GM12878 (cell line): ENCODE data around the gene C19orf38. TPM values are rescaled to one million over a fixed set of nuclear protein-coding genes. Genes with fewer than 3 reads are reported as not detected.
A peak's percentile ranks its signal among the peaks of the same experiment; 100 is the strongest.

ENCODE experiments used
- ATAC-seq: fragments of 200-7000 bp; cut with Tn5 transposase; 3 replicates; pipeline ENCODE4 v1.9.1; 2020; ENCODE audit warnings: mild to moderate bottlenecking, moderate library complexity
- BruUV-seq: library from RNA; stranded (reverse); fragments of 400-500 nt; replicated peaks from 2 replicates; lab custom pipeline; 2021; lab: Mats Ljungman, UMichigan
- CTCF ChIA-PET: fragments of 300-600 bp; sonication (Branson Sonifier 250); formaldehyde crosslinking; extraction: SDS; loops from one replicate; lab custom pipeline; 2021; ENCODE audit warnings: inconsistent platforms; lab: Yijun Ruan, JAX
- POLR2A ChIA-PET: fragments of 350-600 bp; formaldehyde crosslinking; extraction: SDS; loops from one replicate; lab custom pipeline; 2021; ENCODE audit warnings: inconsistent platforms; lab: Charles Lee
- RAD21 ChIA-PET: fragments of 300-600 bp; sonication (Branson Sonifier 250); formaldehyde crosslinking; loops from one replicate; lab custom pipeline; 2023; ENCODE audit warnings: antibody characterized with exemption; ENCODE audit not compliant: unreplicated experiment; lab: Charles Lee
- SMC1A ChIA-PET: fragments of 300-600 bp; sonication (Branson Sonifier 250); formaldehyde crosslinking; loops from one replicate; lab custom pipeline; 2023; ENCODE audit not compliant: unreplicated experiment, uncharacterized antibody; lab: Charles Lee
- DNase-seq: peaks from one replicate; pipeline ENCODE4 v3.0.0-alpha.2; 2011; ENCODE audit warnings: low read depth, low spot score
- FAIRE-seq: peaks from 3 replicates; lab custom pipeline; 2011; peaks lifted over from hg19 to GRCh38; lab: Jason Lieb, UNC
- H2AFZ ChIP-seq: 2 replicates; pipeline ENCODE4 v1.6.0; 2011; ENCODE audit warnings: low read depth, low read length, control low read depth; ENCODE audit not compliant: control insufficient read depth
- H3K27ac ChIP-seq: 2 replicates; pipeline ENCODE4 v1.5.1; 2011; ENCODE audit warnings: control low read depth; ENCODE audit not compliant: control insufficient read depth, insufficient read depth
- H3K27me3 ChIP-seq, 2 experiments: replicated peaks in 1 of 2; 2 replicates each; pipeline versions ENCODE4 v1.6.0 to v1.6.1; 2011; ENCODE audit warnings: low read length in 1 of 2; ENCODE audit not compliant: control insufficient read depth in 2 of 2, insufficient read depth in 2 of 2
- H3K36me3 ChIP-seq, 2 experiments: 2 replicates each; pipeline ENCODE4 v1.5.1; 2011; ENCODE audit warnings: low read length in 1 of 2; ENCODE audit not compliant: control insufficient read depth in 2 of 2, insufficient read depth in 2 of 2
- H3K4me1 ChIP-seq: 2 replicates; pipeline ENCODE4 v1.6.1; 2011; ENCODE audit warnings: mild to moderate bottlenecking, low read length, moderate library complexity, mixed read lengths; ENCODE audit not compliant: control insufficient read depth, insufficient read depth
- H3K4me2 ChIP-seq: 2 replicates; pipeline ENCODE4 v1.6.0; 2011; ENCODE audit warnings: control low read depth; ENCODE audit not compliant: control insufficient read depth, insufficient read depth
- H3K4me3 ChIP-seq: fragments of 200-600 bp; sonication (generic); 2 replicates; pipeline ENCODE4 v1.5.1; 2016
- H3K79me2 ChIP-seq: 2 replicates; pipeline ENCODE4 v1.6.0; 2011; ENCODE audit warnings: low read length; ENCODE audit not compliant: control insufficient read depth, insufficient read depth
- H3K9ac ChIP-seq: 2 replicates; pipeline ENCODE4 v1.8.0; 2011; ENCODE audit warnings: low read length, control low read depth, mixed read lengths; ENCODE audit not compliant: control insufficient read depth, insufficient read depth
- H3K9me3 ChIP-seq: replicated peaks from 3 replicates; pipeline ENCODE4 v1.5.1; 2011; ENCODE audit warnings: mild to moderate bottlenecking, low read length; ENCODE audit not compliant: control insufficient read depth, insufficient read depth
- H4K20me1 ChIP-seq: 2 replicates; pipeline ENCODE4 v1.6.0; 2011; ENCODE audit not compliant: control insufficient read depth, insufficient read depth
- BHLHE40 ChIP-seq, 2 experiments: fragments of 450-650 bp in 1 of 2; IDR thresholded peaks; 2 replicates each; pipeline ENCODE4 v1.6.1; 2011 to 2017; ENCODE audit warnings: low read depth in 2 of 2, borderline replicate concordance in 1 of 2, improper control_type of control experiment in 1 of 2, low read length in 1 of 2, mild to moderate bottlenecking in 1 of 2
- ETV6 ChIP-seq, 2 experiments: fragments of 450-650 bp in 1 of 2; IDR thresholded peaks in 1 of 2; conservative IDR thresholded peaks in 1 of 2; 2 replicates each; pipeline ENCODE4 v1.6.1; 2014; ENCODE audit warnings: antibody characterized with exemption in 1 of 2, borderline replicate concordance in 1 of 2, low read depth in 1 of 2, mild to moderate bottlenecking in 1 of 2, moderate library complexity in 1 of 2
- GATAD2B ChIP-seq: fragments of 450-650 bp; conservative IDR thresholded peaks from 2 replicates; pipeline ENCODE4 v1.6.1; 2017; ENCODE audit warnings: low read depth, mild to moderate bottlenecking, moderate library complexity
- HDAC2 ChIP-seq: fragments of 200-600 bp; sonication (generic); IDR thresholded peaks from 2 replicates; pipeline ENCODE4 v1.6.1; 2017
- KLF5 ChIP-seq: fragments of 450-650 bp; IDR thresholded peaks from 2 replicates; pipeline ENCODE4 v1.6.1; 2014; ENCODE audit warnings: mild to moderate bottlenecking; ENCODE audit not compliant: partially characterized antibody
- POLR2A ChIP-seq: IDR thresholded peaks from 2 replicates; pipeline ENCODE4 v1.6.1; 2011; ENCODE audit warnings: low read depth, mild to moderate bottlenecking, low read length
- RAD51 ChIP-seq: fragments of 450-650 bp; IDR thresholded peaks from 2 replicates; pipeline ENCODE4 v1.6.1; 2016; ENCODE audit warnings: moderate library complexity, mild to moderate bottlenecking, inconsistent platforms
- RUNX3 ChIP-seq: IDR thresholded peaks from 2 replicates; pipeline ENCODE4 v1.6.1; 2012; ENCODE audit warnings: low read length, inconsistent platforms
- SREBF1 ChIP-seq: IDR thresholded peaks from 2 replicates; pipeline ENCODE4 v1.6.1; 2012; ENCODE audit warnings: mild to moderate bottlenecking, low read length
- TCF3 ChIP-seq: IDR thresholded peaks from 2 replicates; pipeline ENCODE4 v1.6.1; 2012; ENCODE audit warnings: low read depth, mild to moderate bottlenecking, low read length, borderline replicate concordance; ENCODE audit not compliant: insufficient read depth
- ZSCAN29 ChIP-seq: fragments of 450-650 bp; IDR thresholded peaks from 2 replicates; pipeline ENCODE4 v1.6.1; 2017; ENCODE audit warnings: mild to moderate bottlenecking, moderate library complexity
- WGBS: methylation state at CpG from one replicate; pipeline ENCODE4 v1.1.6; 2016; ENCODE audit warnings: low lambda C conversion rate; ENCODE audit not compliant: insufficient replicate concordance, insufficient coverage; ENCODE audit errors: missing lambda C conversion rate; 5-methylcytosine and 5-hydroxymethylcytosine counted together
- in situ Hi-C: fragments of 300-500 bp; cut with MboI; formaldehyde crosslinking; loops from 9 replicates; pipeline ENCODE4 v1.14.3; 2018; ENCODE audit warnings: mixed read lengths
- intact Hi-C: fragments of 100-400 bp; cut with micrococcal nuclease; formaldehyde crosslinking; loops from one replicate; pipeline ENCODE4 v1.14.2; 2022; ENCODE audit not compliant: unreplicated experiment
- polyA plus RNA-seq, 11 experiments: library from polyadenylated mRNA; depleted of rRNA in 4 of 11; unstranded in 6 of 11; stranded (reverse) in 5 of 11; fragments of >200 nt; fragmentation: Nextera tagmentation in 4 of 11; fragmentation: Illumina TruSeq in 1 of 11; extraction: Ambion mirVana in 4 of 11; extraction: Trizol in 1 of 11; gene quantifications; 1 replicate in 1 of 11; 2 replicates in 10 of 11; pipeline versions ENCODE4 v1.2.1 to v1.2.3, GENCODE V29; 2011 to 2016; ENCODE audit warnings: inconsistent platforms in 2 of 11, missing spikeins in 2 of 11, low read depth in 1 of 11
- total RNA-seq, 4 experiments: library from RNA; depleted of rRNA in 3 of 4; stranded (reverse); fragments of >200 nt in 3 of 4; fragmentation: Illumina TruSeq in 1 of 4; extraction: Trizol in 1 of 4; gene quantifications; 2 replicates each; pipeline versions ENCODE4 v1.2.1 to v1.2.3, GENCODE V29; 2013 to 2021
- TF ChIP-seq, protein P1 (sequence below): fragments of 150-350 bp; IDR thresholded peaks from 2 replicates; pipeline ENCODE4 v1.6.1; 2016; ENCODE audit warnings: low read depth, low read length
- TF ChIP-seq, protein P2 (sequence below): fragments of 450-650 bp; IDR thresholded peaks from 2 replicates; pipeline ENCODE4 v1.6.1; 2016; ENCODE audit warnings: mild to moderate bottlenecking

C19orf38 gene
- total and polyA plus RNA-seq, 10 of the 15 experiments (the other 5 are each of a cell fraction or from before 2014, with no cell fraction given) = 2.6 to 7.5 (median 5.0) TPM

DNA sequence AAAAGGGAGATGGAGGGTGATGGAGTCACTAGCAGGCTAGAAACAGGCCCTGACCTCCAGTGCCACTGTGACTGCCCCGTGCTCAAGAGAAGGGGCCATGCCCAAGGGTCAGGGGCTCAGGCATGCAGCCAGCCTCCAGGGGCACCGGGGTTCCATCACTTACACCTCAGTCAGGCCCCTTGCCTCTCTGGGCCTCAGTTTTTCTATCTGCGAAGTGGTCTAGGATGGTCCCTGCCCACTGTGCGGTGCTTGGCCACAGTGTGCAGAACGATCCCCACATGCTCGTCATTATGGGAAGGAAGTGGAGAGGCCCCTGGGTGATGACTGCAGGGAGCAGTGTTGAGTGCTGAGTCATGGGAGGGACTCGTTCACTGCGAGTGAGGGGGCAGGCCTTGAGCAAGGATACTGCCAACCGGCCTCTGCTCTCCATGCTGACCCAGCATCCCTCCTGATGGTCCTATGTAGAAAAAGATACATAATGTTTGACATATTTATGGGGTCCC is 35.3 kb upstream of the C19orf38 start:
- Histone ChIP-seq H3K36me3 (peaks cover 0 to 17% of the 10 kb centered on the region in 2 experiments; a peak in 3 of 4 replicates), H3K4me3 (no peak overlapping the region), H2AFZ (no peak overlapping the region), H3K79me2 (no peaks in the 10 kb centered on the region), H3K9me3 (no peaks in the 10 kb centered on the region), H3K4me1 (no peaks in the 10 kb centered on the region; the same call in 1 of the 2 replicates), H3K27me3 (no peaks in the 10 kb centered on the region), H3K9ac (no peak overlapping the region), H4K20me1 (no peaks in the 10 kb centered on the region; the same call in 1 of the 2 replicates), H3K4me2 (no peak overlapping the region), H3K27ac (no peak overlapping the region)
- ChIA-PET RAD21 (no interaction called here), CTCF (no interaction called here), SMC1A (no interaction called here), POLR2A (interaction anchor here (0.6 to 0.7 kb wide), 2 partner anchors 271 to 497 kb away, joined by 5 to 6 read pairs; no protein-coding TSS in a partner anchor)
- BruUV-seq = no TSS peak
- DNase-seq (no peak), ATAC-seq (no peak), FAIRE-seq (no peak)
- in situ Hi-C loops (no loop called here), intact Hi-C loops (no loop called here)
- WGBS = 70% methylated on average over 9 of the region's 9 CpGs
- TF ChIP-seq POLR2A = 0 out of 2 replicates have a peak, but pooled peaks have one; percentile 28
- no peak for TF ChIP-seq ETV6 (conservative IDR thresholded peaks at IDR 0.05 in 1 of 2, IDR thresholded peaks at IDR 0.05 in 1 of 2; ENCODE audit: borderline replicate concordance in 1 of 2, low read depth in 1 of 2)
- TF ChIP-seq RAD51 = no peak

DNA sequence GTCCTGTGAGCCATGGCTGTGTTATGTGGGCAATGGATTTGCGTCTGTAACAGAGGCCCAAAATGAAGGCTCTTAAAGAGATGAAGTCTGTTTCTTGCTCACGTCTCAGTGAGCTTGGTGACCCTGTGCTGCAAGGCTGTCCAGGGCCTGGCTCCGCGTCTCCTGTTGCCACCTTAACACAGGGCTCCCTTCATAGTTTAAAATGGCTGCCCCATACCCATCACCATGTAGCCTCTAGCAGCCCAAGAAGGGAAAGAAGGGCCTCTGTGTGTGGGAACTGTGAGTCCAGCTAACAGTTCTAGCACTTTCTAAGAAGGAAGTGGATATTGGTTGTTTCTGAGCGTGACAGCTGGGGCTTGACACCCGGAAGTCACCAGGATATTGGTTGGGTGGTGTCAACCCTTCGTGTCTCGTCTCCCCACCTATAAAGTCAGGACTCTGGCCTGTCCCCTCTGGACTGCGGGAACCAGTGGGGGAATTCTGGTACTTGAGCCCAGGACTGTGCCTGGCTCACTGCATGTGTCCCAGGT is 33.1 kb upstream of the C19orf38 start:
- no peaks in the 10 kb centered on the region for H3K9me3 ChIP-seq
- H2AFZ ChIP-seq = no peak overlapping the region
- SMC1A ChIA-PET = no interaction called here
- no peak overlapping the region for H3K9ac ChIP-seq
- no peak for ATAC-seq
- WGBS = 91% methylated on average over 9 of the region's 9 CpGs
- DNase-seq = no peak
- H3K4me2 ChIP-seq = no peak overlapping the region
- H4K20me1 ChIP-seq = no peaks in the 10 kb centered on the region; the same call in 1 of the 2 replicates
- no TSS peak for BruUV-seq
- H3K4me1 ChIP-seq = no peaks in the 10 kb centered on the region
- H3K4me3 ChIP-seq = no peak overlapping the region
- RAD21 ChIA-PET = no interaction called here
- in situ Hi-C loops = no loop called here
- H3K27me3 ChIP-seq = no peaks in the 10 kb centered on the region
- no peak for FAIRE-seq
- no peaks in the 10 kb centered on the region for H3K79me2 ChIP-seq
- CTCF ChIA-PET = interaction anchor here (0.9 kb wide), 1 partner anchor 98 kb away, joined by 3 read pairs; the partner anchor contains the start of gene DNM2
- intact Hi-C loops = no loop called here
- POLR2A ChIA-PET = no interaction called here
- no peak overlapping the region for H3K27ac ChIP-seq
- H3K36me3 ChIP-seq = peaks cover 7 to 16% of the 10 kb centered on the region in 2 experiments
- TF ChIP-seq BHLHE40 (IDR thresholded peaks at IDR 0.05; ENCODE audit: borderline replicate concordance in 1 of 2, low read depth in 2 of 2, low read length in 1 of 2) (no peak), HDAC2 (no peak), TCF3 (no peak), KLF5 (no peak), GATAD2B (no peak), RUNX3 (no peak), ZSCAN29 (no peak), SREBF1 (no peak)
- TF ChIP-seq, protein P1, sequence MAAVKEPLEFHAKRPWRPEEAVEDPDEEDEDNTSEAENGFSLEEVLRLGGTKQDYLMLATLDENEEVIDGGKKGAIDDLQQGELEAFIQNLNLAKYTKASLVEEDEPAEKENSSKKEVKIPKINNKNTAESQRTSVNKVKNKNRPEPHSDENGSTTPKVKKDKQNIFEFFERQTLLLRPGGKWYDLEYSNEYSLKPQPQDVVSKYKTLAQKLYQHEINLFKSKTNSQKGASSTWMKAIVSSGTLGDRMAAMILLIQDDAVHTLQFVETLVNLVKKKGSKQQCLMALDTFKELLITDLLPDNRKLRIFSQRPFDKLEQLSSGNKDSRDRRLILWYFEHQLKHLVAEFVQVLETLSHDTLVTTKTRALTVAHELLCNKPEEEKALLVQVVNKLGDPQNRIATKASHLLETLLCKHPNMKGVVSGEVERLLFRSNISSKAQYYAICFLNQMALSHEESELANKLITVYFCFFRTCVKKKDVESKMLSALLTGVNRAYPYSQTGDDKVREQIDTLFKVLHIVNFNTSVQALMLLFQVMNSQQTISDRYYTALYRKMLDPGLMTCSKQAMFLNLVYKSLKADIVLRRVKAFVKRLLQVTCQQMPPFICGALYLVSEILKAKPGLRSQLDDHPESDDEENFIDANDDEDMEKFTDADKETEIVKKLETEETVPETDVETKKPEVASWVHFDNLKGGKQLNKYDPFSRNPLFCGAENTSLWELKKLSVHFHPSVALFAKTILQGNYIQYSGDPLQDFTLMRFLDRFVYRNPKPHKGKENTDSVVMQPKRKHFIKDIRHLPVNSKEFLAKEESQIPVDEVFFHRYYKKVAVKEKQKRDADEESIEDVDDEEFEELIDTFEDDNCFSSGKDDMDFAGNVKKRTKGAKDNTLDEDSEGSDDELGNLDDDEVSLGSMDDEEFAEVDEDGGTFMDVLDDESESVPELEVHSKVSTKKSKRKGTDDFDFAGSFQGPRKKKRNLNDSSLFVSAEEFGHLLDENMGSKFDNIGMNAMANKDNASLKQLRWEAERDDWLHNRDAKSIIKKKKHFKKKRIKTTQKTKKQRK = no peak
- TF ChIP-seq, protein P2, sequence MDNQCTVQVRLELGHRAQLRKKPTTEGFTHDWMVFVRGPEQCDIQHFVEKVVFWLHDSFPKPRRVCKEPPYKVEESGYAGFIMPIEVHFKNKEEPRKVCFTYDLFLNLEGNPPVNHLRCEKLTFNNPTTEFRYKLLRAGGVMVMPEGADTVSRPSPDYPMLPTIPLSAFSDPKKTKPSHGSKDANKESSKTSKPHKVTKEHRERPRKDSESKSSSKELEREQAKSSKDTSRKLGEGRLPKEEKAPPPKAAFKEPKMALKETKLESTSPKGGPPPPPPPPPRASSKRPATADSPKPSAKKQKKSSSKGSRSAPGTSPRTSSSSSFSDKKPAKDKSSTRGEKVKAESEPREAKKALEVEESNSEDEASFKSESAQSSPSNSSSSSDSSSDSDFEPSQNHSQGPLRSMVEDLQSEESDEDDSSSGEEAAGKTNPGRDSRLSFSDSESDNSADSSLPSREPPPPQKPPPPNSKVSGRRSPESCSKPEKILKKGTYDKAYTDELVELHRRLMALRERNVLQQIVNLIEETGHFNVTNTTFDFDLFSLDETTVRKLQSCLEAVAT = no peak
